GM10266 (cell line): ENCODE measurements around the gene NKX1-1.
"Not testable (repeated sequence)": the region's sequence is repeated elsewhere in the genome, so short reads cannot be mapped to it uniquely, and the experiment has no call there.

Experiments used
- DNase-seq: peaks from one replicate; pipeline ENCODE4 v3.0.0; 2012; ENCODE audit errors: extremely low spot score
- TF ChIP-seq, protein P1 (sequence below): IDR thresholded peaks from 2 replicates; pipeline ENCODE4 v1.5.1; 2012; ENCODE audit warnings: mild to moderate bottlenecking, low read depth; ENCODE audit not compliant: control insufficient read depth, insufficient read depth; ENCODE audit errors: missing control alignments

Gene NKX1-1

DNA sequence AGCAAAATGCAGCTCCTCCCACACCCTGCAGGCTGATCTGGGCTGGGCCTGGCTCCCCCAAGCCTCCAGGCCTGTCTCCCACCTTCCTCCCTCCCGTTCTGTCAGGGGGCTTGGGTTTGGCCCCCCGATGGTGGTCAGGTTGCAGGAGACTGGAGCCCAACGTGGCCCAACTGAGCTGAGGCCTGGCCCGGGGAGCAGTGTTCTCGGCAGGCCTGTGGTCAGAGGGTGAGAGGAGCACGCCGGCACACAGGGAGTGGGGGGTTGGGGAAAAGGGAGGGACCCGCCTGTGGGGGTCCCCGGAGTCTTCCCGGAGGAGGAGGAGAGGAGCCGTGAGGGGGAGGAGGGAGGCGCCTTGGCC lies 43.2 kb upstream of the NKX1-1 start:
- no peak for DNase-seq
- TF ChIP-seq, protein P1, sequence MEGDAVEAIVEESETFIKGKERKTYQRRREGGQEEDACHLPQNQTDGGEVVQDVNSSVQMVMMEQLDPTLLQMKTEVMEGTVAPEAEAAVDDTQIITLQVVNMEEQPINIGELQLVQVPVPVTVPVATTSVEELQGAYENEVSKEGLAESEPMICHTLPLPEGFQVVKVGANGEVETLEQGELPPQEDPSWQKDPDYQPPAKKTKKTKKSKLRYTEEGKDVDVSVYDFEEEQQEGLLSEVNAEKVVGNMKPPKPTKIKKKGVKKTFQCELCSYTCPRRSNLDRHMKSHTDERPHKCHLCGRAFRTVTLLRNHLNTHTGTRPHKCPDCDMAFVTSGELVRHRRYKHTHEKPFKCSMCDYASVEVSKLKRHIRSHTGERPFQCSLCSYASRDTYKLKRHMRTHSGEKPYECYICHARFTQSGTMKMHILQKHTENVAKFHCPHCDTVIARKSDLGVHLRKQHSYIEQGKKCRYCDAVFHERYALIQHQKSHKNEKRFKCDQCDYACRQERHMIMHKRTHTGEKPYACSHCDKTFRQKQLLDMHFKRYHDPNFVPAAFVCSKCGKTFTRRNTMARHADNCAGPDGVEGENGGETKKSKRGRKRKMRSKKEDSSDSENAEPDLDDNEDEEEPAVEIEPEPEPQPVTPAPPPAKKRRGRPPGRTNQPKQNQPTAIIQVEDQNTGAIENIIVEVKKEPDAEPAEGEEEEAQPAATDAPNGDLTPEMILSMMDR, result no peak

DNA sequence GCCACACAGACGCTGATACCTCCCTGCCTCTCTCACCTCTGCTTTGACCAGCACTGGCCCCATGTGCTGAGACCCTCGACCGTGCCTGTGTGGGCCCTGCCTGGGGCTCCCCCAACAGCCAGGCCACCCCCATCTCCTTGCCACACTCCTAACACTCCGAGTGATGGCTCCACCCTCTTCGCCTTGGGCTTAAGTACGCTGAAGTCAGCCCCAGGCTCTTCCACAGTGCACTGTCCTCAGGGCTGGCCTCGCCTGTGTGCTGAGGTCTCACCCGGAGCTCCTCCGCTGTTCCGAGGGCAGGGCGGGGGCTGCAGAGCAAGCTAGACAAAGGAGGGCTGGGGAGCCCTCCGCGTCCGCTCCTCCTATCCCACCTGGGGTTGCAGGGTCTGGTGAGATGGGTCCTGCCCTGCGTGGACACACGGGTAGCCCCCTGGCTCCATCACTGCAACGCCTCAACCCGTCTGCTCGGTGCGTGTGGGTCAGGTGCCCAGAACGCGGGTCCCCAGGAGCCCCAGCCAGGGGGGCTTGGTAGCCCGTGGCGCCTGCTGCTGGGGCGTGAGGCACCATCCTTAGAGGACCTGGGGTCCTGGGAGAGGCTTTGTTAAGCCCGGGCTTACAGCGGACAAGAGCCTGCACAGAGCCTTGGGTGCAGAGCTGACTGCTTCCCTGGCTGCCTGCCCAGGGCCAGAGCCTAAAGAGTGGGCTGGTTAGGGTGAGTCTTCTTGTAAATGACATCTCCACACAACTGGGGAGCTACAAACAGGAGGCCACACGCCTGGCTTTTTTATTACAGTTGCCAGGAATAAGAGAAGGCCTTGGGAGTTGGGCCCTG lies 42.6 kb upstream of the NKX1-1 start:
- DNase-seq, result no peak
- TF ChIP-seq, protein P1, result no peak

DNA sequence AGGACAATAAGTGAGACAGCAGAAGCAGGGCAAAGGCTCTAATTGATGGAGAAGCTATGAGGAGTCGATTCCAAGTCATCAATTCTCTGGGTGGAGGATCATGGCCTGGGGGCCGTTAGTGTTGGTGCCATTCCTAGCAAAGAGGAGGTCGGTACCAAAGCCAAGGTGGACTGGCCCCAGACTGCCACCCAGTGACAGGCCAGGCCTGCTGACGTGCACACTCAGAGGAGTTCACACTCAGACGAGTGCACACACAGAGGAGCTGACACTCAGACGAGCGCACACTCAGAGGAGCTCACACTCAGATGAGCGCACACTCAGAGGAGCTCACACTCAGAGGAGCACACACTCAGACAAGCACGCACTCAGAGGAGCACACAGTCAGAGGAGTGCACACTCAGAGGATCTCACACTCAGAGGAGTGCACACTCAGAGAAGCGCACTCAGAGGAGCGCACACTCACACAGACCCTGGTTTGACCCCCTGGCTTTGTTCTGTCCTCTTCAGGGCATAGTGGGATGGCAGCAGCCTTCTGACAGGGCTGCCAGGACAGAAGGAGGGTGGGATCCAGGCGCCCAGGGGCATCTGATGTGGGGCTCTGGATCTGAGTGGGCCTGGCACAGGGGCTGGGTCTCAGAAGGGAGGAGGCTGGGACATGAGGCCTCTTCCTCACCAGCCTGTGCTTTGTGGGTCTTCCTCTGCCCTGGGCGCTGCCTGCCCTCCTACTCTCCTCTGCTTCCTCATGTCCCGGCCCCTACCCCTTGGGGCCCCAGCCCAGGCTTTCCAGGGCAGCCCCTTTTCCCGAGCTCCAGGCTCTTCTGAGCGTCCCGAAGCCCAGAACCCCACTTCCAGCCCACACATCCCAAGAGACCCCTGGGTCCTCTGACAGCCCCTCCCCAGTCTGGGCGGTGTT lies 41.7 kb upstream of the NKX1-1 start:
- TF ChIP-seq, protein P1, result no peak
- no peak for DNase-seq

DNA sequence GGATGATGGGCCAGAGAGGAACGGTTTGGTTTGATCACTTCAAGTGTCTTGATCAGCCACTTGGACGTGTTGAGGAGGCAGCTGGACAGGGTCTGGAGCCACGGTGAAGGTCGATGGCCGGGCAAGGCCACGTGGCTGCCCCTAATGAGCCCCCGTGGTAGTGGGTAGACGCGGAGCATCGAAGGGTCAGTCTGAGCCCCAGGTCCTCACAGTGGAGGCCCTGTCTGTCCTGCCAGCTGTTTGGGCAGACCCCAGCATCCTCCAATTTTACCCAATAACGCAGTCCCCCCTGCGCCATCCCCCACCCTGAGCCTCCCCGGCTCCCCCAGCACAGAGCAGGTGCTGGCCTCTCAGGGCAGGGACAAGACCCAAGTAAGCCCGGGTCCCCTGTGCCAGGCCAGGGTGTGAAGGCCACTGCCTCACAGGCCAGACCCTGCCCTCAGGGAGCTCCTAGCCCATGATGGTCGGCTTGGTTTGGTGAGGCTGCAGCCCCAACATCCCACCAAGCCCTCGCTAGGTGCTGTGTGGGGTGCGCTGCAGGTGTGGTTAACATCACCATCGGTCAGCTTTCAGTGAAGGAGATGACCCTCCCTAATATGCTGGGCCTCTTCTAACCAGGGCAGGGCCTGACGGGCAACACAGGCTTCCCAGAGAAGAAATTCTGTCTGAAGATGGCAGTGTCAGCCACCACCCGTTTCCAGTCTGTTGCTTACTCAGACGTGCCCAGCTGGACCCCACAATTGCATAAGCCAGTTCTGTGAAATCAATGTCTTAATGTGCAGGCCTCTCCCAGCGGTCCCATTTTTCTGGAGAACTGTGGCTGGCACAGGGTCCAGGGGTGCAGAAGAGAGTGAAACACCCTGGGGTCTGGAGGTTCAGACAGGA lies 40.5 kb upstream of the NKX1-1 start:
- no peak for DNase-seq
- TF ChIP-seq, protein P1, result no peak

DNA sequence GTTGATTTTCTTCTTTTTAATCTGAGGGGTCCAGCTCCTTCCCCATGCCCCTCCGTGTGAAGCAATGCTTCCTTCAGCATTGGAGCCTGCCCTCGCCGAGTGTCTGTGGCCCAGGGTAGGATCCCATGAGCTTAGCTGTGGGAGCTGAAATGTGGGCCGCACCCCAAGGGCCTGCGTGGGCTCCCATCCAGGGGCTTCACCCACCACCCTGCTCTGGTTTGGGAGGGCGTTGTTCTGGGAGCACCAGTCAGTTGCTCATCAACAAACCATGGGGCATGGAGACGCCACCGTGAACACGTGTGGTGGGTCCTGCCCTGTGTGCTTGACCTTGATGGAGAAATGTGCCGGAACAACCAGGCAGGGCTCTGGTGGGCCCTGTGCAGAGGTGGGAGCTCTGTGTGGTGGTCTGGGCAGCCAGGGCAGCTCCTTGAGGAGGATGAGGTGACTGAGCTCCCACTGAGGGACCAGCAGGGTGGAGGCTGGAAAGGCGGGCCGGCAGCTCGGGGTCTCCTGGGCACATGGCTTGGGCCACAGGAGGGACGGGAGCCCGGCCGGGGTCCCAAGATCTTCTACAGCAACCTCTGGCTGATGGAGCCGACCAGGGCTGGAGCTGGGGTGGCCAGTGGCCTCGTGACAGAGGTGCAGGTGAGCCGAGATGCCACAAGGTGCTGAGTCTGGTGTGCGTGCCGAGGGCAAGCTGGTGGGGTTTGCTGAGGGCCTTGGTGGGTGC lies 39.6 kb upstream of the NKX1-1 start:
- DNase-seq, result no peak
- TF ChIP-seq, protein P1, result no peak

DNA sequence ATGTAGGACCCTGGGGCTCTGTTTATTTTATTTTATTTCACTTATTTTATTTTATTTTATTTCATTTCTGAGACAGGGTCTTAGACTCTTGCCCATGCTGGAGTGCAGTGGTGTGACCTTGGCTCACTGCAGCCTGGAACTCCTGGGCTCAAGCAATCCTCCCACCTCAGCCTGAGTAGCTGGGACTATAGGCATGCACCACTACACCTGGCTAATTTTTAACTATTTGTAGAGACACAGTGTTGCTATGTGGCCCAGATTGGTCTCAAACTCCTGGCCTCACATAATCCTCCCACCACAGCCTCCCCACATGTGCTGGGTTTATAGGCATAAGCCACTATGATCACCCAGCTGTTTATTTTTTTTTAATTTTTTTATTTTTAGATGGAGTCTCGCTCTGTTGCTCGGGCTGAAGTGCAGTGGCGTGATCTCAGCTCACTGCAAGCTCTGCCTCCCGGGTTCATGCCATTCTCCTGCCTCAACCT lies 37.5 kb upstream of the NKX1-1 start:
- not testable (repeated sequence) for DNase-seq

DNA sequence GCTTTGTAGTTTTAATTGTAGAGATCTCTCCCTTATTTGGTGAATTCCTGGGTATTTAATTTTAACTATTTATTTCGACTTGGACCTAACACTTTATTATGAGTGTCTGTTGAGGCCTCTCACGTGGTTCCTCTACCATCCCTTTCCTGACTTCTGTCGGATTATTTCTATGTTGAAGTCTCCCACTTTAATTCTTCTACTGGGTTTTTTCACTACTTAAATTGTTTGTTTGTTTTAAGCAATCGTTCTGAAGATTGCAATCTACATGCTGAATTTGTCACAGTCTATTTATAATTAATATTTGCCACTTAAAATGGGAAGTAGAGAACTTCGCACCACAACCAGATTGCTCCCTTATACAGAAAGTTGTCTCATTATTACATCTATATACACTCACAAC lies 20.8 kb upstream of the NKX1-1 start:
- TF ChIP-seq, protein P1, result no peak
- DNase-seq, result no peak
